K562 (cell line): ENCODE data around the gene SAP30L. TPM values are rescaled to one million over a fixed set of nuclear protein-coding genes. Genes with fewer than 3 reads are reported as not detected.

Source experiments
- ATAC-seq: fragments of 200-7000 bp; cut with Tn5 transposase; 3 replicates; pipeline ENCODE4 v1.9.1; 2020; ENCODE audit warnings: moderate library complexity
- BruUV-seq: library from RNA; stranded (reverse); fragments of 400-500 nt; replicated peaks from 2 replicates; lab custom pipeline; 2021; lab: Mats Ljungman, UMichigan
- CTCF ChIA-PET: fragments of 300-600 bp; formaldehyde crosslinking; extraction: SDS; loops from one replicate; lab custom pipeline; 2021; ENCODE audit warnings: low intra/inter-chr PET ratio; lab: Yijun Ruan, JAX
- POLR2A ChIA-PET: fragments of 300-600, 350-650 bp; sonication (Branson Sonifier 250); formaldehyde crosslinking; extraction: SDS; loops from one replicate; lab custom pipeline; 2021; ENCODE audit warnings: antibody characterized with exemption, inconsistent platforms; lab: Yijun Ruan, JAX
- DNase-seq, 4 experiments: peaks; one replicate each; pipeline versions ENCODE4 v3.0.0 to v3.0.0-alpha.2; 2011 to 2018; ENCODE audit warnings: low spot score in 3 of 4, mixed read lengths in 3 of 4; ENCODE audit errors: extremely low read depth in 1 of 4
- FAIRE-seq: peaks from 2 replicates; lab custom pipeline; 2011; peaks lifted over from hg19 to GRCh38; lab: Jason Lieb, UNC
- H2AFZ ChIP-seq: 2 replicates; pipeline ENCODE4 v1.6.0; 2011; ENCODE audit warnings: low read depth, low read length, control low read depth, inconsistent platforms
- H3K27ac ChIP-seq: fragments of 200-600 bp; 3 replicates; pipeline ENCODE4 v1.8.0; 2011; ENCODE audit warnings: low read depth, mild to moderate bottlenecking, control low read depth, inconsistent platforms, low read length, moderate library complexity, mixed read lengths; ENCODE audit errors: extremely low read depth
- H3K27me3 ChIP-seq, 2 experiments: fragments of 300-600 bp in 1 of 2; 2 replicates in 1 of 2; 3 replicates in 1 of 2; pipeline versions ENCODE4 v1.6.0 to v1.8.0; 2011; ENCODE audit warnings: inconsistent platforms in 2 of 2, low read length in 2 of 2, mild to moderate bottlenecking in 1 of 2, mixed read lengths in 1 of 2, moderate library complexity in 1 of 2; ENCODE audit not compliant: control insufficient read depth in 2 of 2, insufficient read depth in 2 of 2
- H3K36me3 ChIP-seq: fragments of 300-600 bp; 3 replicates; pipeline ENCODE4 v1.8.0; 2011; ENCODE audit warnings: mild to moderate bottlenecking, low read length, inconsistent platforms; ENCODE audit not compliant: control insufficient read depth, insufficient read depth
- H3K4me1 ChIP-seq, 2 experiments: fragments of 200-600 bp in 1 of 2; replicated peaks in 1 of 2; 2 replicates in 1 of 2; 3 replicates in 1 of 2; pipeline versions ENCODE4 v1.5.1 to v1.8.0; 2011; ENCODE audit warnings: inconsistent platforms in 2 of 2, low read length in 2 of 2, mild to moderate bottlenecking in 1 of 2, mixed read lengths in 1 of 2, moderate library complexity in 1 of 2; ENCODE audit not compliant: control insufficient read depth in 2 of 2, insufficient read depth in 2 of 2
- H3K4me2 ChIP-seq: 2 replicates; pipeline ENCODE4 v1.6.1; 2011; ENCODE audit warnings: low read length, control low read depth, inconsistent platforms, mixed read lengths; ENCODE audit not compliant: insufficient read depth
- H3K4me3 ChIP-seq: fragments of 200-600 bp; sonication (generic), shearing (Covaris generic); 2 replicates; pipeline ENCODE4 v1.5.1; 2016; ENCODE audit warnings: control low read depth, inconsistent platforms
- H3K79me2 ChIP-seq: fragments of 200-600 bp; 3 replicates; pipeline ENCODE4 v1.8.0; 2011; ENCODE audit warnings: low read length, inconsistent platforms; ENCODE audit not compliant: control insufficient read depth, insufficient read depth
- H3K9ac ChIP-seq, 2 experiments: 2 replicates each; pipeline versions ENCODE4 v1.6.0 to v1.6.1; 2011; ENCODE audit warnings: low read depth in 2 of 2, low read length in 2 of 2, control low read depth in 1 of 2, inconsistent platforms in 1 of 2, mild to moderate bottlenecking in 1 of 2, mixed read lengths in 1 of 2; ENCODE audit not compliant: insufficient read depth in 1 of 2
- H3K9me1 ChIP-seq: one replicate; pipeline ENCODE4 v1.6.0; 2011; ENCODE audit warnings: inconsistent platforms, mild to moderate bottlenecking, low read length, moderate library complexity; ENCODE audit not compliant: control insufficient read depth, insufficient read depth
- H3K9me3 ChIP-seq: replicated peaks from 2 replicates; pipeline ENCODE4 v1.5.1; 2011; ENCODE audit warnings: low read depth, low read length, inconsistent platforms; ENCODE audit not compliant: control insufficient read depth, insufficient read depth
- H4K20me1 ChIP-seq: replicated peaks from 2 replicates; pipeline ENCODE4 v1.6.1; 2011; ENCODE audit warnings: low read length, inconsistent platforms, mixed read lengths; ENCODE audit not compliant: control insufficient read depth, insufficient read depth
- CEBPG ChIP-seq, 3 experiments: fragments of 200-800 bp in 1 of 3; sonication (Bioruptor generic) in 1 of 3; sonication (generic) in 1 of 3; formaldehyde crosslinking in 1 of 3; IDR thresholded peaks in 2 of 3; conservative IDR thresholded peaks in 1 of 3; 2 replicates each; pipeline versions ENCODE4 v1.6.1 to v1.8.0; 2016 to 2022; ENCODE audit warnings: missing compliant biosample characterization in 2 of 3, missing genetic modification characterization in 2 of 3, mild to moderate bottlenecking in 1 of 3, missing genetic modification reagents in 1 of 3
- CTCFL ChIP-seq: IDR thresholded peaks from 2 replicates; pipeline ENCODE4 v1.6.1; 2011; ENCODE audit warnings: borderline replicate concordance, low read depth, mild to moderate bottlenecking, moderate library complexity, low read length; ENCODE audit not compliant: insufficient read depth, poor library complexity, severe bottlenecking
- FOXA1 ChIP-seq: fragments of 450-650 bp; IDR thresholded peaks from 2 replicates; pipeline ENCODE4 v1.6.1; 2016; ENCODE audit warnings: mild to moderate bottlenecking, borderline replicate concordance
- MCM7 ChIP-seq, 2 experiments: fragments of 450-650 bp; IDR thresholded peaks; 2 replicates each; pipeline ENCODE4 v1.6.1; 2016 to 2018
- NR4A1 ChIP-seq, 2 experiments: fragments of 250-450 bp in 1 of 2; fragments of 450-650 bp in 1 of 2; sonication (Bioruptor Pico) in 1 of 2; IDR thresholded peaks; 2 replicates each; pipeline versions ENCODE4 v1.4.0 to v1.6.1; 2016 to 2020; ENCODE audit warnings: mild to moderate bottlenecking in 2 of 2, missing compliant biosample characterization in 1 of 2, missing genetic modification characterization in 1 of 2, moderate library complexity in 1 of 2
- PHF21A ChIP-seq: fragments of 450-650 bp; IDR thresholded peaks from 2 replicates; pipeline ENCODE4 v1.6.1; 2017; ENCODE audit warnings: low read depth, borderline replicate concordance
- STAT5A ChIP-seq: IDR thresholded peaks from 2 replicates; pipeline ENCODE4 v1.6.1; 2012; ENCODE audit warnings: low read length, inconsistent platforms, borderline replicate concordance
- ZNF280A ChIP-seq: fragments of 450-650 bp; IDR thresholded peaks from 2 replicates; pipeline ENCODE4 v1.6.1; 2018; ENCODE audit warnings: mild to moderate bottlenecking, low read depth; ENCODE audit not compliant: partially characterized antibody
- ZNF507 ChIP-seq: conservative IDR thresholded peaks from 2 replicates; pipeline ENCODE4 v1.6.1; 2017; ENCODE audit warnings: missing genetic modification characterization, missing compliant biosample characterization
- ZSCAN29 ChIP-seq: fragments of 450-650 bp; IDR thresholded peaks from 2 replicates; pipeline ENCODE4 v1.6.1; 2017
- WGBS: fragments of 100-300 bp; shearing (Covaris generic); methylation state at CpG from one replicate; pipeline ENCODE4 v1.1.6; 2016; ENCODE audit warnings: low coverage, mixed read lengths; ENCODE audit not compliant: insufficient coverage; ENCODE audit errors: missing lambda C conversion rate; 5-methylcytosine and 5-hydroxymethylcytosine counted together
- in situ Hi-C: fragments of 300-500 bp; cut with MboI; formaldehyde crosslinking; loops from 4 replicates; pipeline ENCODE4 v1.15.0; 2018; ENCODE audit warnings: inconsistent platforms, mixed read lengths
- intact Hi-C: fragments of 100-400 bp; cut with micrococcal nuclease; formaldehyde crosslinking; loops from 2 replicates; pipeline ENCODE4 v1.14.2; 2022
- polyA plus RNA-seq, 8 experiments: library from polyadenylated mRNA; depleted of rRNA in 4 of 8; stranded (reverse) in 5 of 8; unstranded in 3 of 8; fragments of >200 nt; fragmentation: Nextera tagmentation in 2 of 8; fragmentation: Illumina TruSeq in 1 of 8; extraction: Ambion mirVana in 2 of 8; extraction: Trizol in 1 of 8; gene quantifications; 2 replicates each; pipeline versions ENCODE4 v1.2.1 to v1.2.3, GENCODE V29; 2011 to 2014; ENCODE audit warnings: inconsistent platforms in 1 of 8, missing spikeins in 1 of 8
- total RNA-seq, 7 experiments: library from RNA; depleted of rRNA in 6 of 7; stranded (reverse); fragments of >200 nt in 6 of 7; fragmentation: Illumina TruSeq in 2 of 7; extraction: Trizol in 2 of 7; gene quantifications; 2 replicates each; pipeline versions ENCODE4 v1.2.1 to v1.2.3, GENCODE V29; 2011 to 2021; ENCODE audit warnings: low replicate concordance in 1 of 7

Gene SAP30L
- total and polyA plus RNA-seq, 9 of the 15 experiments (the other 6 are each of a cell fraction or from before 2014, with no cell fraction given), result 5.1 to 33.6 (median 28.1) TPM

- H3K36me3 ChIP-seq, result peaks cover 30% of the 10 kb centered on the region; the same call in 2 of the 3 replicates
- TF ChIP-seq PHF21A (no peak), NR4A1 (CRISPR knock-in tag; IDR thresholded peaks at IDR 0.05) (no peak), NR4A1 (tag; IDR thresholded peaks at IDR 0.05) (no peak), ZSCAN29 (no peak)
- TF ChIP-seq, all 486 proteins: peak for 0
- H3K4me2 ChIP-seq, result no peak overlapping the region
- no peak overlapping the region for H3K9ac ChIP-seq
- H3K27ac ChIP-seq, result no peak overlapping the region
- no peak for ATAC-seq
- no peak for FAIRE-seq
- no peaks in the 10 kb centered on the region; a peak in 2 of 5 replicates for H3K4me1 ChIP-seq
- intact Hi-C loops (no loop called here), in situ Hi-C loops (no loop called here)
- H3K9me3 ChIP-seq, result no peaks in the 10 kb centered on the region
- no peak overlapping the region for H3K4me3 ChIP-seq
- no peaks in the 10 kb centered on the region for H3K27me3 ChIP-seq
- ChIA-PET CTCF (no interaction called here), POLR2A (interaction anchor here (0.6 kb wide), 2 partner anchors 29 to 170 kb away, joined by 3 to 4 read pairs; no protein-coding TSS in a partner anchor)
- no TSS peak for BruUV-seq
- no peaks in the 10 kb centered on the region for H3K9me1 ChIP-seq
- no peaks in the 10 kb centered on the region for H3K79me2 ChIP-seq
- WGBS, result 63% methylated on average over 5 of the region's 6 CpGs
- H2AFZ ChIP-seq, result no peak overlapping the region
- no peak for DNase-seq
- H4K20me1 ChIP-seq, result 0 out of 2 replicates have a peak, but pooled peaks cover 3% of the 10 kb centered on the region
Observed at GRCh38 chr5:154415114-154415513, 30.7 kb upstream of the SAP30L start.

DNA sequence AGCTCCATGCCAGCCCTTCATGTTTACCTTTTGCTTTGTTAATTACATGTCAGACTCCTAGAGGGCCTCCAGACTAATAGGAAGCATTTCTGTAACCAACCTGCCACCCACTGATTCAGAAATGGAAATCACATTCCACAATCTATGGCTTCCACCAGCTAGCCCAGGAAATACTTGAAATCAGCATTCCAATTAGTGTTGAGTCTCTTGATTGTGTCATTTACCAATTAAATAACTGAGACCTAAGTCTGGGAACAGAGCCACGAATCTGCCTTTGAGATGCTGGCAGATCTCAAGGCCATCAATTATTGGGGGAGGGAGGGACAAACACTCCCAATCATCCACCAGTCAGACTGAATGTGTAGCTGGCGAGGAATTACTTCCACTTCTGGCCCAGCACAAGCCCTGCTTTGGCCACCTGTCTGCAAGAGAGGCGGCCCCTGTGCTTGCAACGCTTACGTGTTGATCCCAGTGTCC is 27.4 kb upstream of the SAP30L start:
- Histone ChIP-seq H4K20me1 (0 out of 2 replicates have a peak, but pooled peaks cover 3% of the 10 kb centered on the region), H3K9ac (no peak overlapping the region), H2AFZ (no peak overlapping the region), H3K4me2 (no peak overlapping the region), H3K27me3 (no peaks in the 10 kb centered on the region), H3K4me3 (no peak overlapping the region), H3K27ac (no peak overlapping the region), H3K9me3 (no peaks in the 10 kb centered on the region), H3K79me2 (no peaks in the 10 kb centered on the region), H3K9me1 (no peaks in the 10 kb centered on the region), H3K4me1 (peaks cover 0 to 8% of the 10 kb centered on the region in 2 experiments; a peak in 2 of 5 replicates), H3K36me3 (peaks cover 11% of the 10 kb centered on the region; the same call in 1 of the 3 replicates)
- no peak for TF ChIP-seq CEBPG (CRISPR knock-in tag; IDR thresholded peaks at IDR 0.05)
- no peak for TF ChIP-seq CEBPG (tag; conservative IDR thresholded peaks at IDR 0.05 in 1 of 2, IDR thresholded peaks at IDR 0.05 in 1 of 2)
- TF ChIP-seq FOXA1, result no peak
- TF ChIP-seq ZNF280A, result no peak
- TF ChIP-seq ZNF507 (tag), result no peak
- TF ChIP-seq STAT5A, result no peak
- no peak for TF ChIP-seq MCM7 (IDR thresholded peaks at IDR 0.05)
- no peak for TF ChIP-seq CTCFL
- CTCF ChIA-PET, result no interaction called here
- WGBS, result 80% methylated on average over 5 of the region's 5 CpGs
- ATAC-seq (no peak), FAIRE-seq (no peak), DNase-seq (no peak)
- TSS peak; percentile 31 for BruUV-seq
- in situ Hi-C loops (no loop called here), intact Hi-C loops (no loop called here)
- POLR2A ChIA-PET, result interaction anchor here (1.2 kb wide), 1 partner anchor 11 kb away, joined by 3 read pairs; no protein-coding TSS in a partner anchor
